ENCODE results near the gene MTR. TPM values are rescaled to one million over a fixed set of nuclear protein-coding genes. Genes with fewer than 3 reads are reported as not detected.

MTR gene
- total RNA-seq, 1 experiment from 2014 or later = 54.6 TPM

DNA sequence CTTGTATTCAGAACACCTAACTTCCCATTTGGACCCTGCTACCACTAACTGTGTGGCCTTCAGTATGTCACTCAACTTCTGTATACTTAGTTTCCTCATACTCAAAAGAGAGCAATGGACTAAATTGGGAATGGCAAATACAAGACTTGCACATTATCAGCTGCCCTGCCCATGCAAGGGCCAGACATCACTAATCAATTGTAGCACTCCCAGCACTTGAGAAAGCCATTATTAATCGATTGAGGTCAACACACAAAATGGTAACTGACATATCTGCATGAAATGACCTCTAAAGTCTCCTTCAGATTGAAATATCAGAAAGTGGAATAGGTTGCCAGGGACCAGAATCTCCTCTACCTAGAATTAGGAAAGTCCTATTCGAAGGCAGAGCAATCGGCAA is 149.9 kb downstream of the MTR start:
- intact Hi-C loops (cut with micrococcal nuclease) = no loop called here
- H3K4me1 Mint-ChIP-seq (ENCODE audit: insufficient read depth, unreplicated experiment) = no peaks in the 10 kb centered on the region
- CTCF ChIA-PET = no interaction called here
- no peaks in the 10 kb centered on the region for H3K36me3 Mint-ChIP-seq (ENCODE audit: insufficient read depth, unreplicated experiment)
- TF ChIP-seq CTCF (IDR thresholded peaks at IDR 0.05; ENCODE audit: unreplicated experiment) = no peak
- no peak overlapping the region for H3K4me3 Mint-ChIP-seq (ENCODE audit: unreplicated experiment)
- no peaks in the 10 kb centered on the region for H3K27me3 Mint-ChIP-seq (ENCODE audit: insufficient read depth, unreplicated experiment)
- no peaks in the 10 kb centered on the region for H3K9me3 Mint-ChIP-seq (ENCODE audit: unreplicated experiment)
- BruUV-seq (replicated peaks) = no TSS peak
- DNase-seq (ENCODE audit: unreplicated experiment) = no peak
- no peak overlapping the region for H3K27ac Mint-ChIP-seq (ENCODE audit: low read depth, unreplicated experiment)
- POLR2A ChIA-PET = no interaction called here

- Mint-ChIP-seq H3K4me3 (ENCODE audit: unreplicated experiment) (no peak overlapping the region), H3K27me3 (ENCODE audit: insufficient read depth, unreplicated experiment) (no peaks in the 10 kb centered on the region), H3K4me1 (ENCODE audit: insufficient read depth, unreplicated experiment) (no peaks in the 10 kb centered on the region), H3K9me3 (ENCODE audit: unreplicated experiment) (no peaks in the 10 kb centered on the region), H3K27ac (ENCODE audit: low read depth, unreplicated experiment) (no peak overlapping the region), H3K36me3 (ENCODE audit: insufficient read depth, unreplicated experiment) (no peaks in the 10 kb centered on the region)
- TF ChIP-seq CTCF (IDR thresholded peaks at IDR 0.05; ENCODE audit: unreplicated experiment) = no peak
- intact Hi-C loops (cut with micrococcal nuclease) = no loop called here
- CTCF ChIA-PET = interaction anchor here (0.9 kb wide), 1 partner anchor 194 kb away, joined by 3 read pairs; no protein-coding TSS in a partner anchor
- POLR2A ChIA-PET = no interaction called here
- no TSS peak for BruUV-seq (replicated peaks)
- no peak for DNase-seq (ENCODE audit: unreplicated experiment)
Observed at GRCh38 chr1:236947794-236948193, 152.7 kb downstream of the MTR start.

DNA sequence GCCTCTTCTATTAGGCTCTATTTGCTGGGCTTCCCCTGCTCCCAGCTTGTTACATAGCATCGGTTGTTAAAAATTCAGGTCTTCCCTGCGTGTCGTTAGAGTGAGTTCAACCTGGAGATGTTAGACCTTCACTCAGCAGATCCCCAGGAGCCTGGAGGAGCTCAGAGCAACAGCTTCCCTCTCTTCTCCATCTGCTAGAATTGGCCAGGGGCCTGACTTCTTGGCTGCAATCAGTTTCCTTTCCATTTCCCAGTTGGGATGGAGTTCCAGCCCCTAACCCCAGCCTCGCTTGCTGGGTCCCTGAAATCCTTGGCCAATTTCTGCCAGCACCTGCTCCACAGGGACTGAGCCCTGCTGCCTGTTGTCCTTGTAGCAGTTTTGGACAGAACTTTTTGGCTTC is 153.3 kb downstream of the MTR start:
- H3K27me3 Mint-ChIP-seq (ENCODE audit: insufficient read depth, unreplicated experiment) = no peaks in the 10 kb centered on the region
- no peak for DNase-seq (ENCODE audit: unreplicated experiment)
- no peak overlapping the region for H3K4me3 Mint-ChIP-seq (ENCODE audit: unreplicated experiment)
- H3K27ac Mint-ChIP-seq (ENCODE audit: low read depth, unreplicated experiment) = no peak overlapping the region
- TF ChIP-seq CTCF (IDR thresholded peaks at IDR 0.05; ENCODE audit: unreplicated experiment) = no peak
- ChIA-PET POLR2A (no interaction called here), CTCF (interaction anchor here (0.9 kb wide), 1 partner anchor 194 kb away, joined by 3 read pairs; no protein-coding TSS in a partner anchor)
- no peaks in the 10 kb centered on the region for H3K36me3 Mint-ChIP-seq (ENCODE audit: insufficient read depth, unreplicated experiment)
- no peaks in the 10 kb centered on the region for H3K4me1 Mint-ChIP-seq (ENCODE audit: insufficient read depth, unreplicated experiment)
- BruUV-seq (replicated peaks) = no TSS peak
- H3K9me3 Mint-ChIP-seq (ENCODE audit: unreplicated experiment) = no peaks in the 10 kb centered on the region
- intact Hi-C loops (cut with micrococcal nuclease) = no loop called here

DNA sequence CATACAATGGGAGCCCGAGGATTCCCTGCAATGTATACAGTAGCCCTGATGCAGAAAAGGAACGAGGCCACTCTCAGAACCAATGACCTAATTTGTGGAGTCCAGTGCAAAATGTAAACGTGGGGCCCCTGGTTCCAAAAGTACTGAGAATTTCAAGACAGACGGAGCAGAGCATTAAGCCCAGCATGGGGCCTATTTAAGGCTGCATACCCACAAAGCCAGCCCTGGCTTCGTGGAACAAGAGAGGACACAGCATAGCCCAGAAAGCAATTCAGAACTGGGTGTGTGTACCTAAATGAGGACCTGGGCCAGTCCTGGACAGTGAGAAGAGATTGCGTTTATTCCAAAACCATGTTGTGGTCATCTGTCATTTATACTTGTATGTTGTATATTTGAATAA is 153.9 kb downstream of the MTR start:
- Mint-ChIP-seq H3K4me1 (ENCODE audit: insufficient read depth, unreplicated experiment) (no peaks in the 10 kb centered on the region), H3K9me3 (ENCODE audit: unreplicated experiment) (no peaks in the 10 kb centered on the region), H3K27me3 (ENCODE audit: insufficient read depth, unreplicated experiment) (no peaks in the 10 kb centered on the region), H3K27ac (ENCODE audit: low read depth, unreplicated experiment) (no peak overlapping the region), H3K4me3 (ENCODE audit: unreplicated experiment) (no peak overlapping the region), H3K36me3 (ENCODE audit: insufficient read depth, unreplicated experiment) (no peaks in the 10 kb centered on the region)
- BruUV-seq (replicated peaks) = no TSS peak
- POLR2A ChIA-PET = no interaction called here
- CTCF ChIA-PET = interaction anchor here (0.6 to 1.4 kb wide), 3 partner anchors 109 to 606 kb away, joined by 3 read pairs; no protein-coding TSS in a partner anchor
- TF ChIP-seq CTCF (IDR thresholded peaks at IDR 0.05; ENCODE audit: unreplicated experiment) = no peak
- no peak for DNase-seq (ENCODE audit: unreplicated experiment)
- intact Hi-C loops (cut with micrococcal nuclease) = no loop called here

All from MCF 10A (cell line).